ENCODE results near the gene RABEPK. TPM values are rescaled to one million over a fixed set of nuclear protein-coding genes. Genes with fewer than 3 reads are reported as not detected.
"Not testable (repeated sequence)": the region's sequence is repeated elsewhere in the genome, so short reads cannot be mapped to it uniquely, and the experiment has no call there.

Gene RABEPK
- polyA plus RNA-seq (2013, experiment 1 of 2; ENCODE audit: insufficient read length) = 41.1 TPM
- 39.0 TPM for polyA plus RNA-seq (2013, experiment 2 of 2; ENCODE audit: insufficient read length)

GRCh38 chr9:125200216-125201047 is at the start of gene RABEPK:
Gene RABEPK, plus strand, starts transcription at chr9:125200542. Its CDS starts 2,472 bp downstream, at chr9:125203014.
- DNase-seq = peak; percentile 95

- DNase-seq = no peak
Observed at GRCh38 chr9:125151730-125152129, 48.6 kb upstream of the RABEPK start.

- peak; percentile 34 for DNase-seq
Observed at GRCh38 chr9:125153712-125154367, 46.5 kb upstream of the RABEPK start.

- DNase-seq = no peak
Observed at GRCh38 chr9:125156551-125156950, 43.8 kb upstream of the RABEPK start.

- no peak for DNase-seq
Observed at GRCh38 chr9:125160750-125161149, 39.6 kb upstream of the RABEPK start.

- DNase-seq = peak; percentile 69
Observed at GRCh38 chr9:125161284-125161918, 38.9 kb upstream of the RABEPK start.

- not testable (repeated sequence) for DNase-seq
Observed at GRCh38 chr9:125162891-125163290, 37.5 kb upstream of the RABEPK start.

- no peak for DNase-seq
Observed at GRCh38 chr9:125166762-125167161, 33.6 kb upstream of the RABEPK start.

- no peak for DNase-seq
Observed at GRCh38 chr9:125169895-125170294, 30.4 kb upstream of the RABEPK start.

- DNase-seq = peak; percentile 22
Observed at GRCh38 chr9:125172031-125172755, 28.1 kb upstream of the RABEPK start.

GRCh38 chr9:125176636-125177035 is 23.7 kb upstream of the RABEPK start:
- DNase-seq = peak; percentile 48

GRCh38 chr9:125177888-125178287 is 22.5 kb upstream of the RABEPK start:
- no peak for DNase-seq

GRCh38 chr9:125179776-125180175 is 20.6 kb upstream of the RABEPK start:
- DNase-seq = not testable (repeated sequence)

- DNase-seq = no peak
Observed at GRCh38 chr9:125180876-125181275, 19.5 kb upstream of the RABEPK start.

GRCh38 chr9:125181756-125182155 is 18.6 kb upstream of the RABEPK start:
- DNase-seq = not testable (repeated sequence)

GRCh38 chr9:125183054-125183453 is 17.3 kb upstream of the RABEPK start:
- DNase-seq = peak; percentile 63

GRCh38 chr9:125183561-125183960 is 16.8 kb upstream of the RABEPK start:
- no peak for DNase-seq

GRCh38 chr9:125189011-125189360 is 11.4 kb upstream of the RABEPK start:
- DNase-seq = no peak

GRCh38 chr9:125189361-125190289 is 10.7 kb upstream of the RABEPK start, which contains the start of gene PPP6C:
Gene PPP6C, minus strand, starts transcription at chr9:125189803. Its CDS starts 85 bp downstream, at chr9:125189718.
- peak; percentile 97 for DNase-seq

GRCh38 chr9:125190361-125190801 is 10.0 kb upstream of the RABEPK start:
- no peak for DNase-seq

GRCh38 chr9:125194466-125194865 is 5.9 kb upstream of the RABEPK start:
- not testable (repeated sequence) for DNase-seq

Data from fibroblast of skin of scalp (primary cell).